ENCODE results near the gene ADGRV1. TPM values are rescaled to one million over a fixed set of nuclear protein-coding genes. Genes with fewer than 3 reads are reported as not detected.

ADGRV1 gene
- total and polyA plus RNA-seq, 12 donors, result 129 to 2,577 (median 695) TPM

- H3K4me3 ChIP-seq, result peak overlapping the region in 1 of 4 donors; percentile 20
- peaks cover 26 to 54% of the 10 kb centered on the region in 2 donors for H3K4me1 ChIP-seq (replicated peaks in 1 of 2)
Observed at GRCh38 chr5:91144491-91145332, 586.1 kb downstream of the ADGRV1 start.

GRCh38 chr5:91145333-91145620 is 586.7 kb downstream of the ADGRV1 start:
- H3K36me3 ChIP-seq (replicated peaks in 1 of 2), result no peaks in the 10 kb centered on the region
- no peak for TF ChIP-seq CTCF (IDR thresholded peaks at IDR 0.05)
- no peak for TF ChIP-seq POLR2A (IDR thresholded peaks at IDR 0.05)
- peak overlapping the region in 1 of 4 donors; percentile 20 for H3K4me3 ChIP-seq
- H3K9me3 ChIP-seq (replicated peaks in 1 of 3), result no peaks in the 10 kb centered on the region
- peaks cover 26 to 50% of the 10 kb centered on the region in 2 donors for H3K4me1 ChIP-seq (replicated peaks in 1 of 2)
- intact Hi-C loops (cut with DNase I), result no loop called here
- H3K27me3 ChIP-seq, result no peaks in the 10 kb centered on the region
- 5 to 10% (median 8%) methylated on average over 2 of the region's 2 CpGs for WGBS, 4 donors
- DNase-seq, result no peak
- peak overlapping the region; percentile 1 to 72 (median 42) for H3K27ac ChIP-seq

More at GRCh38 chr5:91144491-91145332, 586.1 kb downstream of the ADGRV1 start:
- Histone ChIP-seq H3K27me3 (no peaks in the 10 kb centered on the region), H3K9me3 (replicated peaks in 1 of 3) (no peaks in the 10 kb centered on the region), H3K36me3 (replicated peaks in 1 of 2) (no peaks in the 10 kb centered on the region), H3K27ac (peak overlapping the region; percentile 1 to 72 (median 42))
- TF ChIP-seq CTCF (IDR thresholded peaks at IDR 0.05) (no peak), POLR2A (IDR thresholded peaks at IDR 0.05) (no peak)
- 35 to 49% (median 38%) methylated on average over 5 of the region's 5 CpGs for WGBS, 4 donors
- DNase-seq, result no peak
- intact Hi-C loops (cut with DNase I), result no loop called here

GRCh38 chr5:91146230-91146629 is 587.6 kb downstream of the ADGRV1 start:
- WGBS, 4 donors, result 64 to 77% (median 70%) methylated on average over 4 of the region's 4 CpGs
- H3K9me3 ChIP-seq (replicated peaks in 1 of 3), result no peaks in the 10 kb centered on the region
- peak overlapping the region in 2 of 5 donors; percentile 31 to 72 for H3K27ac ChIP-seq
- no peaks in the 10 kb centered on the region for H3K27me3 ChIP-seq
- no peaks in the 10 kb centered on the region for H3K36me3 ChIP-seq (replicated peaks in 1 of 2)
- DNase-seq, result no peak
- intact Hi-C loops (cut with DNase I), result no loop called here
- no peak overlapping the region for H3K4me3 ChIP-seq
- TF ChIP-seq POLR2A (IDR thresholded peaks at IDR 0.05) (no peak), CTCF (IDR thresholded peaks at IDR 0.05) (no peak)
- peaks cover 23 to 53% of the 10 kb centered on the region in 2 donors for H3K4me1 ChIP-seq (replicated peaks in 1 of 2)

GRCh38 chr5:91146905-91147600 is 588.5 kb downstream of the ADGRV1 start:
- Histone ChIP-seq H3K4me1 (replicated peaks in 1 of 2) (peaks cover 31 to 51% of the 10 kb centered on the region in 2 donors), H3K9me3 (replicated peaks in 1 of 3) (no peaks in the 10 kb centered on the region), H3K27ac (peak overlapping the region in 1 of 5 donors; percentile 22), H3K4me3 (no peak overlapping the region), H3K36me3 (replicated peaks in 1 of 2) (no peaks in the 10 kb centered on the region), H3K27me3 (no peaks in the 10 kb centered on the region)
- 90 to 95% (median 92%) methylated on average over 4 of the region's 4 CpGs for WGBS, 4 donors
- intact Hi-C loops (cut with DNase I), result no loop called here
- peak in 4 of 7 donors; percentile 41 to 71 (median 60) for DNase-seq
- no peak for TF ChIP-seq POLR2A (IDR thresholded peaks at IDR 0.05)
- TF ChIP-seq CTCF (IDR thresholded peaks at IDR 0.05), result no peak
